SK-N-SH (cell line): ENCODE results near the gene PRDM11.

ENCODE experiments used
- CTCF ChIP-seq: fragments of 200-600 bp; sonication (generic); IDR thresholded peaks from 2 replicates; pipeline ENCODE4 v1.6.1; 2017; ENCODE audit warnings: antibody characterized with exemption, mild to moderate bottlenecking, moderate library complexity
- TAF1 ChIP-seq: IDR thresholded peaks from 2 replicates; pipeline ENCODE4 v1.6.1; 2012; ENCODE audit warnings: low read depth, mild to moderate bottlenecking, low read length, moderate library complexity, borderline replicate concordance
- TF ChIP-seq, protein P1 (sequence below): IDR thresholded peaks from 2 replicates; pipeline ENCODE4 v1.6.1; 2012; ENCODE audit warnings: mild to moderate bottlenecking, low read depth, low read length, moderate library complexity

DNA sequence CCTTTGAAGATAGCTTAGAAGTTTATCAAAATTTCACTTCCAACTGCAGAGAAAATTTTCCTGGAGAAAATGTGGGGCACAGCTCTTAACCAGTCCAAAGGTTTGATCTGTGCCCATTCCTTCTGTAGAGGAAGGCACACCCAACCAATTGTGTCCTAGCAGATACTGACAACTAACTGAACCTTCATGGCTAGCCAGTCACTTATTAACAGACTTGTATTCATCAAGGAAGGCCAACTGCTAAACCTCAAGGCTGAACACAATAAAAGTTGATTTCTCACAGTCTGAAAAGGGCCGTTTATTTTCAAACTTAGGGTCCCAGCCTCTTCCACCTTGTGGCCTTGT, 120.2 kb downstream of the PRDM11 start:
- TF ChIP-seq CTCF (no peak), TAF1 (no peak)
- TF ChIP-seq, protein P1, sequence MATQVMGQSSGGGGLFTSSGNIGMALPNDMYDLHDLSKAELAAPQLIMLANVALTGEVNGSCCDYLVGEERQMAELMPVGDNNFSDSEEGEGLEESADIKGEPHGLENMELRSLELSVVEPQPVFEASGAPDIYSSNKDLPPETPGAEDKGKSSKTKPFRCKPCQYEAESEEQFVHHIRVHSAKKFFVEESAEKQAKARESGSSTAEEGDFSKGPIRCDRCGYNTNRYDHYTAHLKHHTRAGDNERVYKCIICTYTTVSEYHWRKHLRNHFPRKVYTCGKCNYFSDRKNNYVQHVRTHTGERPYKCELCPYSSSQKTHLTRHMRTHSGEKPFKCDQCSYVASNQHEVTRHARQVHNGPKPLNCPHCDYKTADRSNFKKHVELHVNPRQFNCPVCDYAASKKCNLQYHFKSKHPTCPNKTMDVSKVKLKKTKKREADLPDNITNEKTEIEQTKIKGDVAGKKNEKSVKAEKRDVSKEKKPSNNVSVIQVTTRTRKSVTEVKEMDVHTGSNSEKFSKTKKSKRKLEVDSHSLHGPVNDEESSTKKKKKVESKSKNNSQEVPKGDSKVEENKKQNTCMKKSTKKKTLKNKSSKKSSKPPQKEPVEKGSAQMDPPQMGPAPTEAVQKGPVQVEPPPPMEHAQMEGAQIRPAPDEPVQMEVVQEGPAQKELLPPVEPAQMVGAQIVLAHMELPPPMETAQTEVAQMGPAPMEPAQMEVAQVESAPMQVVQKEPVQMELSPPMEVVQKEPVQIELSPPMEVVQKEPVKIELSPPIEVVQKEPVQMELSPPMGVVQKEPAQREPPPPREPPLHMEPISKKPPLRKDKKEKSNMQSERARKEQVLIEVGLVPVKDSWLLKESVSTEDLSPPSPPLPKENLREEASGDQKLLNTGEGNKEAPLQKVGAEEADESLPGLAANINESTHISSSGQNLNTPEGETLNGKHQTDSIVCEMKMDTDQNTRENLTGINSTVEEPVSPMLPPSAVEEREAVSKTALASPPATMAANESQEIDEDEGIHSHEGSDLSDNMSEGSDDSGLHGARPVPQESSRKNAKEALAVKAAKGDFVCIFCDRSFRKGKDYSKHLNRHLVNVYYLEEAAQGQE = no peak
